Measurements from ENCODE around the gene PDCL3.

Gene PDCL3

GRCh38 chr2:100561191-100561590 is 1.6 kb upstream of the PDCL3 start:
- DNase-seq = no peak

DNA sequence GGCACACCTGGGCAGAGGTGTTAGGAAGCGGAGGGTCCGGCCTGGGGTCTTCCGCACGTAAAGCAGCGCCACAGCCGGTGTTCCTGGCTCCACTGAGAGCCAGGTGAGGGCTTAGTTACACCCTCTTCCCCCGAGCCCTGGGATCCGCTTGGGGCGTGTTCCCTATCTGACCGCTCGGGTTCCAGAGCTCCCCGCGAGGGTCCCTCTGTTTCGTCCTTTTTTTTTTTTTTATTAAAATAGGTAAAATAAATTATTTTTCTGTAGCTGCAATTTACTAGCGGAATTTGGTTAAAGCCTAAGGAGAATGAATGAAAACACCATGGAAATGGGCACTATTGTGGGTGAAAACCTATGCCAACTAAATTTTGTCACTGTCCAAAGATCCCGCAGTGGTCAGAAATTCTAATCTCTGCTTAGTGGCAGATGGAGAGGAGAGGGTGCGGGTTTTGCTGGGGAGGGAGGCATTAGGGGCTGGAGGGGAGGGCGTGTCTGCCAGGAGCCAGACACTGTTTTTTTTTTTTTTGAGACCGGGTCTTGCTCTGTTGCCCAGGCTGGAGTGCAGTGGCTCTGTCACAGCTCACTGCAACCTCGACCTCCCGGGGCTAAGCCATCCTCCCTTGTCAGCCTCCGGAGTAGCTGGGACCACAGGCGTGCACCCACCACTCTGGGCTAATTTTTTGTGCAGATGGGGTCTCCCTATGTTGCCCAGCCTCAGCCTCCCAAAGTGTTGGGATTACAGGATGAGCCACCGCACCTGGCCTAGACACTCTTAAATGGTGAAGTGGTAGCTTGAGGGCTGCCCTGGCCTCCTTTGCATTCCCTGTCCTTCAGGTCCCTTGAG is 834 bp downstream of the PDCL3 start:
- no peak for DNase-seq

GRCh38 chr2:100568989-100569388 is 6.2 kb downstream of the PDCL3 start:
- DNase-seq = no peak

- no peak for DNase-seq
Observed at GRCh38 chr2:100571668-100572067, 8.9 kb downstream of the PDCL3 start.

- DNase-seq = no peak
Observed at GRCh38 chr2:100577777-100578176, 15.0 kb downstream of the PDCL3 start.

DNA sequence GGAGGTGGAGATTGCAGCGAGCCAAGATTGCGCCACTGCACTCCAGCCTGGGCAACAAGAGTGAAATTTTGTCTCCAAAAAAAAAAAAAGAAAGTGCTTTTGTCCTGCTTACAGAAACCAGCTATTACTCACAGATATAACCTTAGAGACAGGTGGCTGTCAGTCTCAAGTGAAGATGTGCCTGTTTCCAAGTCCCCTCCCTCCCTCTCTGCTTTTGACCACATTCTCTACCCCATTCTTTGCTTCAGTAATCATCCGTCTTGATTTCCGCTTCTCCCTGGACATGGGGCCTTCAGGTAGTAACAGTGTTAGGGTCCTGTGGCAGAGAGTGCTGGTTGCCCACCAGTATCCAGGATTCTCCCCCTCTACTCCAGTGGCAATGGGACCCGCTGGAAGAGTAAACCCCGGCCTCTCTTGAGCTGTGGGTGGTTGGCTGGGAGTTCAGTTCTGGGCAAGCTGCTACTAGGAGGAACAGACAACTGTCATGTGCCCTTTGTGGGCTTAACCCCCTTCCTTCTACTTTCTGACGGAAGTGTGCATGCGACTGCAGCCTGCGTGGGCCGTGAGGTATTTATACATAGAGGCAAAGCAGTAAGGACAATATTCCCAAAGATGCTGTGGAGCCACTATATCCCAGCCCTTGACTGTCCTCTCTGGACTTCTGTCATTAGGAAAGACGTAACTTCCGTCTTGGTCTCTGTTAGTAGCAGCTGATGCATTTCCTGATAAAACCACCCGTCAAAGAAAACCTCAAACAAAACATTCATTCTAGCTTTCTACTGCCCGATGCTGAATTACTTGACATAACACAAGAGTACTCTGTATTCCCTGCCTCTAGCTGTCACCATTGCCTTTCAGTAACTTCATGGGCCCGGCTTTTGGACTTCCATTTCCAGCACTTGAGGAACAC is 17.8 kb downstream of the PDCL3 start:
- DNase-seq = peak; percentile 13

DNA sequence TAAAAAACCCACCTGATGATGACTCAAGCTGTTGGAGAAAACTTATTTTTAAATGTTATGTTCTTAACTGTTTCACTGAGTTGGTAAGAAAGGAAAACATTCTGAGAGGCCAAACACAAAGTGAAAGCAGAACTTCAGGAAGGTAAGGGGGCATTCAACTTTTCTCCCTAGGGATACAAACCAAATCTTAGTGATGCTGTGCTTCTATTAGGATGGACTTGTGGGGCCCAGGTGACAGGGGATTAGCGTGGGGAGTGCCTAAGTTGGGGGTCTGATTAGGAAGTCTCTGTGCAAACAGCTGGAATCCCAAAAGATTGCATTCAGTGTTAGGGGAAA is 18.5 kb downstream of the PDCL3 start:
- no peak for DNase-seq

DNA sequence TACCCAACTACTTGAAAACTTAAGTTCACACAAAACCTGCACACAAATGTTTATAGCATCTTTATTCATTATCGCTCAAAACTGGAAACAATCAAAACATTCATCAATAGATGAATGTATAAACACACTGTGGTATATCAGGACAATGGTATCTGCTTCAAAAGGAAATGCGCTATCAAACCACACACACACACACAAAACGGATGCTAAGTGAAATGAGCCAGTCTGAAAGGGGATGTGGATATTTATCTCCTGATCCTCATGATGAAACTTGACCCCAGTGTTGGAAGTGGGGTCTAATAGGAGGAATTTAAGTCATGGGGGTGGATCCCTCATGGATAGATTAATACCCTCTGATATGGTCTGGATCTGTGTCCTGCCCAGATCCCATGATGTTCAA is 22.0 kb downstream of the PDCL3 start:
- DNase-seq = no peak

DNA sequence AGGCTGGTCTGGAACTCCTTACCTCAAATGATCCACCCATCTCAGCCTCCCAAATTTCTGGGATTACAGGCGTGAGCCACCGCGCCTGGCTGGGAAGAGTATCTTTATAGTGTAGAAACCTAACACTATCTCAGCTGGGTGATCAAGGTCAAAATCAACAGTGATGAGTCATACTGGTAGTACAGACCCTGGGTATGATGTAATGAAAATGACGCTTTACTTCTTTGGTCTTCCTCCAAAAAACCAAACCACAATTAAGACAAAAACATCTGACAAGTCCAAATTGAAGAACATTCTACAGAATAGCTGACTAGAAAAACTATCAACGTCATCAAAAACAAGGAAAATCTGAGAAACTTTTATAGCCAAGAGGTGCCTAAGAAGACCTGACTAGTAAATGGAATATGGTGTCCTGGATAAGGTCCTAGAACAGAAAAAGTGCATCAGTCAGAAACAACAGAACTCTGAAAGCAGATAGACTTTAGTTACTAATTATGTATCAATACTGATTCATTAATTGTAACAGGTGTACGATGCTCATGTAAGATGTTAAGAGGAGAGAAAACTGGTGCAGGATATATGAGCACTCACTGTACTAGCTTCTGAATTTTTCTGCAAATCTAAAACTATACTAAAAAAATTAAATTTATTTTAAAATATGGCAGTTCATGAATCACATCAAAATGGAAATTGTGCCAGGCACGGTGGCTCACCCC is 25.4 kb downstream of the PDCL3 start:
- DNase-seq = no peak

- DNase-seq = no peak
Observed at GRCh38 chr2:100589527-100589926, 26.7 kb downstream of the PDCL3 start.

- DNase-seq = no peak
Observed at GRCh38 chr2:100592226-100592625, 29.4 kb downstream of the PDCL3 start.

DNA sequence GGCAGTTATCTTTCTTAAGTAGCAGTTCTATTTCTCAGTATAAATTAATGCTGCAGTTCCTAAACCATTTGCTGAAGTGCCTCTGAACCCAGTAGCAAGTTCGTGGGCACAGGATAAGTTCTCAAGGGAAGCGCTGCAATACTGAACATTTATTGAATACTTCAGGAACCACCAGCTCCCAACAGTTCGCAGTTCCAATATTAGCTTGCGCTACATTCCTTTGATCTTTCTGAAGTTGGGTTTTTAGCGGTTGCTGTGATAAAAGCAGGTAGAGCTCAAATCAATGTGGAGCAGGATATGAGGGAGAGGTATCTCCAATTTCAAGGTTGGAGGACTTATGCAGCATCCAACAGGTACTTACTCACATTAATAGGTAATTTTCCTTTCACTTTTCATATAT is 33.7 kb downstream of the PDCL3 start:
- no peak for DNase-seq

DNA sequence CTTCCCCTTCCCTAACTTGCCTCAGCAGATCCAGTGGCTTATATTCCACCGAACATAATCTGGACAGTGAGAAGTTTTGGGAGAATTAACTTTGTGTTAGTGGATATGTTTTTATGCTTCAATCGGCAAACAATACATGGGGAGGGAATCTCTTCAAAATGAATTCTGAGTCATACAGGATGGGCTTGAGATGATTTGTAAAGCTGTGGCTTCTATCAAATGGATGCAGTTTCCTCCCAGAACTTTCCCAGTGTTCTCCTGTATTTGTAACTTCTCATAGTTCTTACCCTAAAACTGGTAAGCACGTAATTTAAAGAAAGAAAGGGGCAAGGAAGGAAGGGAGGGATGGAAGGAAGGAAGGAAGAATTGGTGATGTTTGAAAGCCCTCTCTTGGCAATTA is 36.8 kb downstream of the PDCL3 start:
- DNase-seq = no peak

DNA sequence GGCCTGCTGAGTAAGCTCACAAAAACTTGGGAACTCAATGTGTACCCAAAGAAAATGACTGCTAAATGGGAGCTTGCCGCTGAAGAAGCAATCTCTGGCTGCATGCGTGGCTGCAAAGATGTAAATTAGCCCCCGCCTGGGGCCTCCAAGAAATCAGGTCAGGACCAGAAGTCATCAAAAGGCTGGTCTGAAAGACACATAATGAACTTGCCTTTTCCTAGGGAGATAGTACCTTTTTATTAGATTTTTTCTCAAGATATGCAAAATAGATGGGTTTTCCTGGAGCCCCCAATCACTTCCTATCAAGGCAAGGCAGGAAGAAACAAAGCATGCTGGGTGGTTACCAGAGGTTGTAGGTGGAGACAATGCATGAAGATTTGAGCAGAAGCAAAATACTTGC is 38.9 kb downstream of the PDCL3 start:
- no peak for DNase-seq

GRCh38 chr2:100603414-100603813 is 40.6 kb downstream of the PDCL3 start:
- DNase-seq = no peak

DNA sequence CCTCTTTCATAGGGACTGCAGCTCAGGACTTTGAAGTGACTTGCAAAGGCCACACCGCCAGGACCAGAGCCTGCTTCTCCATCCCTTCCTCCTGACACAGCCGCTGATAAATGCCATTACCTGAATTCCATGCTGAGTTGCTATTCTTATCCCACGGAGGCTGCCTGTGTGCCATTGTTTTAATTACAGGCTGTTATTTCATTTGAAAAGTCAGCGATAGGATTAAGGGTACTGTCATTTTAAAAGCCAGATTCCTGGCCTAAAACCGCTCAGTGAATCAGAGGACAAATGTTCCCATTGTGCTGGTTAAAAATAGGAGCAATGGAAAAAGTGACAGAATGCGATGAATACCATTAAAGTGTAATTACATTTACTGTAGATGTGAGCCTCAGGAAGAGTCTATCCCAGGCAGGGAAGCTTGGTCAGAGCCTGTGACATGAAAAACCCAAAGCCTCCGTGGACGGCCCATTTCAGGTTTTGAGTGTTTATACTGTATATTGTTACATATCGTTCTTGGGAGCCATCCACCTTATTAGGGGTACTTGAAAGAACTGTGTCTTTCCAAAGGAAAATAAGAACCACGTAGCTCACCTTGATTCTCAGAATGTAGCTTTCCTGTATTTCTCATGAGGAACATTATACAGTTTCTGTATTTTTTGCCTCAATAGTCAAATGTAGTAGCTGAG is 41.3 kb downstream of the PDCL3 start:
- no peak for DNase-seq

DNA sequence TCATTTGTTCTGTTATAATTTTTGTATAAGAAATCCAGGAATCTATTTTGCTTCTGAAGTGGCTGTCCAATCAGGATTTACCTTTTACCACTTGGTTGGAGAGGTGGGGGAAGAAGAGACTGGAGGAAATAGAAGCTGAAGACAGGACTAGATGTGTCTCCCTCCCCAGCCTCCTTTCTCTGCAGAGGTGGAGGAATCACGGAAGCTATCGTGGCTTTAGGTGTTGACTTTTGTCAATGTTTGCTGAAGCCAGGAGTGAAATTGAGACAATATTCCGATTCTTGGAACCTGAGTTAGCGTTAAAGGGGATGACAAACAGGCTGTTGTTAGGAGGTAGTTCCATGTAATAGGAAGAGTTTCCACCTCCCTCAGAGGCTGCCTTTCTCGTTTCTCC is 43.5 kb downstream of the PDCL3 start:
- no peak for DNase-seq

GRCh38 chr2:100606726-100607343 is 44.0 kb downstream of the PDCL3 start:
- no peak for DNase-seq

DNA sequence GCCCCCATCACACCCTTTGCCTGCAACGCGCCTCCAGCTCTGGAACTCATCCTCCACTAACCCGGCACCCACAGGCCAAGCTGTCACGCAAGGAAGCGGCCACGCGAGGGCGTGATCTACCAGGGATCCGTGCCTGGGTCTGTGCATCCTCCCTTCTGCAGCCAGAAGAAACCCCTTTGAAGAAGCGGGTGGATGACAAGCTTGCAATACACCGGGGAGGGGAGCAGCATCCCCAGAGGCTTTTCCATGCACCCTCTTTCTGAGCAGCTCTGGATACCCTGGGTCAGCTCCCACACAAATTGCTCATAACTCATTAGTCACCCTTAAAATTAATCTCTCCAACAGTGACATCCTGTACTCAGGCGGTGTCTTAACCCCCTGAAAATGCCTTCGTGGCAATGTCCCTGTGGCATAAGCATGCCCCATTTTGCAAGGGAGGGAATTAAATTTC is 47.6 kb downstream of the PDCL3 start:
- peak; percentile 27 for DNase-seq

GRCh38 chr2:100611079-100612029 is 48.6 kb downstream of the PDCL3 start:
- DNase-seq = no peak

DNA sequence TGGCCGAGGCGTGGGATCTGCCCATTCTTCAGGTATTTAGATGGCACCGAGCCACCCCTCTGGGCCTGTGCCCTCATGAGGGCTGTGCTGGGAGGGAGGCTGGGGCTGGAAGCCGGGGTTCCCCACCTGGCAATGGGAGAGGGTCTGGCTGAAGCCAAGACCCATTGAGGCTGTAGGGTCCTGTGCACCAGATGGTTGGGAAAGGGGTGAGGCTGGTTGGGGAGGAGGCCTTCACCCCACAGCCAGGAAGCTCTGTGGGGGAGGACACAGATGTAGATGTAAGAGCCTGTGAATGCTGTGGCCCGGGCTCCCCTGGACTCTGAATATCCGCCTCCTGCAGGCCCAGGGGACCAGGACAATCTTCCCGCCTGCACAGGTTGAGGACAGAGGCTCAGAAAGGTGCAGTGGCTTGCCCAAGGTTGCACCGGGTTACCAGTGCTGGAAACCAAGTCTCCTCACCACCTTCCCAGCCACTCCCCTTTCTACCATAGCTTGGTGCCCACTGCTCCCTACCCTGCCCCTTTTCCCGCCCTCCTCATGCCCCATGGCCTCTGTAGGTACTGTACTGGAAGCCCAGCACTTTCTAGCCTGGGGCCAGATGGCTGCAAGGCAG is 49.7 kb downstream of the PDCL3 start:
- DNase-seq = no peak
